Measurements from ENCODE around the gene ZNF500.

ZNF500 gene

GRCh38 chr16:4700997-4701743 is 65.8 kb downstream of the ZNF500 start:
- DNase-seq = no peak

- no peak for DNase-seq
Observed at GRCh38 chr16:4700380-4700996, 66.5 kb downstream of the ZNF500 start.

GRCh38 chr16:4699046-4699556 is 67.9 kb downstream of the ZNF500 start:
- DNase-seq = no peak

GRCh38 chr16:4698321-4699045 is 68.5 kb downstream of the ZNF500 start:
- no peak for DNase-seq
